K562 (cell line): ENCODE measurements around the gene MED31. TPM values are rescaled to one million over a fixed set of nuclear protein-coding genes. Genes with fewer than 3 reads are reported as not detected.
A peak's percentile ranks its signal among the peaks of the same experiment; 100 is the strongest.

Source experiments
- FOXA3 ChIP-seq, 2 experiments: fragments of 450-650 bp in 1 of 2; sonication (generic) in 1 of 2; formaldehyde crosslinking; IDR thresholded peaks in 1 of 2; conservative IDR thresholded peaks in 1 of 2; 2 replicates each; pipeline versions ENCODE4 v1.4.0 to v1.8.0; 2020 to 2022; ENCODE audit warnings: mild to moderate bottlenecking in 2 of 2, missing genetic modification reagents in 1 of 2
- HNRNPUL1 ChIP-seq: fragments of 200-400 bp; formaldehyde crosslinking; IDR thresholded peaks from 2 replicates; pipeline ENCODE4 v1.6.1; 2017; ENCODE audit warnings: low read length
- NR2C1 ChIP-seq, 2 experiments: fragments of 450-650 bp; IDR thresholded peaks; 2 replicates each; pipeline ENCODE4 v1.6.1; 2017; ENCODE audit warnings: mild to moderate bottlenecking in 2 of 2, antibody characterized with exemption in 1 of 2, inconsistent platforms in 1 of 2, missing compliant biosample characterization in 1 of 2, missing genetic modification characterization in 1 of 2
- NR2C2 ChIP-seq, 2 experiments: fragments of 200-800 bp in 1 of 2; sonication (Bioruptor generic) in 1 of 2; sonication (generic) in 1 of 2; formaldehyde crosslinking in 1 of 2; IDR thresholded peaks; 2 replicates each; pipeline versions ENCODE4 v1.6.1 to v1.8.0; 2016 to 2022; ENCODE audit warnings: mild to moderate bottlenecking in 1 of 2, missing compliant biosample characterization in 1 of 2, missing genetic modification characterization in 1 of 2, missing genetic modification reagents in 1 of 2
- NR4A1 ChIP-seq, 2 experiments: fragments of 250-450 bp in 1 of 2; fragments of 450-650 bp in 1 of 2; sonication (Bioruptor Pico) in 1 of 2; IDR thresholded peaks; 2 replicates each; pipeline versions ENCODE4 v1.4.0 to v1.6.1; 2016 to 2020; ENCODE audit warnings: mild to moderate bottlenecking in 2 of 2, missing compliant biosample characterization in 1 of 2, missing genetic modification characterization in 1 of 2, moderate library complexity in 1 of 2
- POLR2AphosphoS2 ChIP-seq: IDR thresholded peaks from 2 replicates; pipeline ENCODE4 v1.6.1; 2012; ENCODE audit warnings: low read length, improper control_type of control experiment
- PTTG1 ChIP-seq: fragments of 450-650 bp; IDR thresholded peaks from 2 replicates; pipeline ENCODE4 v1.6.1; 2016; ENCODE audit warnings: low read depth, mild to moderate bottlenecking, missing genetic modification characterization, missing compliant biosample characterization
- ZNF830 ChIP-seq: fragments of 250-450 bp; sonication (Bioruptor Pico); IDR thresholded peaks from 2 replicates; pipeline ENCODE4 v1.5.0; 2021; ENCODE audit warnings: mild to moderate bottlenecking
- polyA plus RNA-seq, 8 experiments: library from polyadenylated mRNA; depleted of rRNA in 4 of 8; stranded (reverse) in 5 of 8; unstranded in 3 of 8; fragments of >200 nt; fragmentation: Nextera tagmentation in 2 of 8; fragmentation: Illumina TruSeq in 1 of 8; extraction: Ambion mirVana in 2 of 8; extraction: Trizol in 1 of 8; gene quantifications; 2 replicates each; pipeline versions ENCODE4 v1.2.1 to v1.2.3, GENCODE V29; 2011 to 2014; ENCODE audit warnings: inconsistent platforms in 1 of 8, missing spikeins in 1 of 8
- total RNA-seq, 7 experiments: library from RNA; depleted of rRNA in 6 of 7; stranded (reverse); fragments of >200 nt in 6 of 7; fragmentation: Illumina TruSeq in 2 of 7; extraction: Trizol in 2 of 7; gene quantifications; 2 replicates each; pipeline versions ENCODE4 v1.2.1 to v1.2.3, GENCODE V29; 2011 to 2021; ENCODE audit warnings: low replicate concordance in 1 of 7
- TF ChIP-seq, protein P1 (sequence below): fragments of 200-800 bp; sonication (Bioruptor generic); IDR thresholded peaks from 2 replicates; pipeline ENCODE4 v1.6.1; 2017; ENCODE audit warnings: missing genetic modification characterization, missing compliant biosample characterization
- TF ChIP-seq, protein P2 (sequence below): IDR thresholded peaks from 2 replicates; pipeline ENCODE4 v1.6.1; 2012; ENCODE audit warnings: low read depth, low read length, improper control_type of control experiment, borderline replicate concordance
- TF ChIP-seq, protein P3 (sequence below), 2 experiments: fragments of 450-650 bp; formaldehyde crosslinking in 1 of 2; IDR thresholded peaks; 2 replicates each; pipeline versions ENCODE4 v1.4.0 to v1.6.1; 2014 to 2020; ENCODE audit warnings: mild to moderate bottlenecking in 2 of 2, borderline replicate concordance in 1 of 2, low read depth in 1 of 2
- TF ChIP-seq, protein P4 (sequence below): fragments of 450-650 bp; IDR thresholded peaks from one replicate; pipeline ENCODE4 v1.6.1; 2018; ENCODE audit warnings: mild to moderate bottlenecking, moderate library complexity; ENCODE audit not compliant: partially characterized antibody

Gene MED31
- total and polyA plus RNA-seq, 9 of the 15 experiments (the other 6 are each of a cell fraction or from before 2014, with no cell fraction given) = 6.4 to 39.9 (median 14.6) TPM

DNA sequence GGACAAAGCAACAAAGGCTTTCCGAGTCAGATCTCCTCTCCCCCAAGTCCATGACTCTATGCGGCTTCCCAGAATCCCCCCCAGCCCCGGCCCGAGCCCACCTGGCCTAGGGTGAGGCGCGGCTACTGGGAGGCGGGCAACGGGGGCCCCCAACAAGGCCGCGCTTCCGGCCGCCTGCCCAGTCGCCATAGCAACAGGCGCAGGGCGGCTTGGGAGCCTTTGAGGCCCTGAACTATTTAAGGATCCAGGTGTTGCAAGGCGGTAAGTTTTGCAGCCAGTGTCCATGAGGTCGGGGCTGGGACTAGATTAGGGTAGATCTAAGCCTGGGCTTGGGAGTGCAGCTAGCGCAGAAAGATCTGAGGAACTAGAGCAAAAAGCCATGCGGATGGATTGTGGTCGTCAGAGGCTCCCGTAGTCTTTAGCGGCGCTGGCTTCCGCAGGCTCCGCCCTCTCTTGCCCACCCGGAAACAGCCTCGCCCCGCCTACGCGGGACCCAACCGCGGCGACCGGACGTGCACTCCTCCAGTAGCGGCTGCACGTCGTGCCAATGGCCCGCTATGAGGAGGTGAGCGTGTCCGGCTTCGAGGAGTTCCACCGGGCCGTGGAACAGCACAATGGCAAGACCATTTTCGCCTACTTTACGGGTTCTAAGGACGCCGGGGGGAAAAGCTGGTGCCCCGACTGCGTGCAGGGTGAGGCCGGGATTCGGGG is 10.7 kb downstream of the MED31 start, which contains the start of the genes KIAA0753 and TXNDC17 (continued):
- TF ChIP-seq NR2C1 (IDR thresholded peaks at IDR 0.05) = no peak
- no peak for TF ChIP-seq NR2C1 (tag; IDR thresholded peaks at IDR 0.05)
- TF ChIP-seq POLR2AphosphoS2 = 0 out of 2 replicates have a peak, but pooled peaks have one; percentile 70
- TF ChIP-seq, protein P1, sequence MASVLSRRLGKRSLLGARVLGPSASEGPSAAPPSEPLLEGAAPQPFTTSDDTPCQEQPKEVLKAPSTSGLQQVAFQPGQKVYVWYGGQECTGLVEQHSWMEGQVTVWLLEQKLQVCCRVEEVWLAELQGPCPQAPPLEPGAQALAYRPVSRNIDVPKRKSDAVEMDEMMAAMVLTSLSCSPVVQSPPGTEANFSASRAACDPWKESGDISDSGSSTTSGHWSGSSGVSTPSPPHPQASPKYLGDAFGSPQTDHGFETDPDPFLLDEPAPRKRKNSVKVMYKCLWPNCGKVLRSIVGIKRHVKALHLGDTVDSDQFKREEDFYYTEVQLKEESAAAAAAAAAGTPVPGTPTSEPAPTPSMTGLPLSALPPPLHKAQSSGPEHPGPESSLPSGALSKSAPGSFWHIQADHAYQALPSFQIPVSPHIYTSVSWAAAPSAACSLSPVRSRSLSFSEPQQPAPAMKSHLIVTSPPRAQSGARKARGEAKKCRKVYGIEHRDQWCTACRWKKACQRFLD = no peak
- no peak for TF ChIP-seq PTTG1 (tag)
- TF ChIP-seq, protein P2, sequence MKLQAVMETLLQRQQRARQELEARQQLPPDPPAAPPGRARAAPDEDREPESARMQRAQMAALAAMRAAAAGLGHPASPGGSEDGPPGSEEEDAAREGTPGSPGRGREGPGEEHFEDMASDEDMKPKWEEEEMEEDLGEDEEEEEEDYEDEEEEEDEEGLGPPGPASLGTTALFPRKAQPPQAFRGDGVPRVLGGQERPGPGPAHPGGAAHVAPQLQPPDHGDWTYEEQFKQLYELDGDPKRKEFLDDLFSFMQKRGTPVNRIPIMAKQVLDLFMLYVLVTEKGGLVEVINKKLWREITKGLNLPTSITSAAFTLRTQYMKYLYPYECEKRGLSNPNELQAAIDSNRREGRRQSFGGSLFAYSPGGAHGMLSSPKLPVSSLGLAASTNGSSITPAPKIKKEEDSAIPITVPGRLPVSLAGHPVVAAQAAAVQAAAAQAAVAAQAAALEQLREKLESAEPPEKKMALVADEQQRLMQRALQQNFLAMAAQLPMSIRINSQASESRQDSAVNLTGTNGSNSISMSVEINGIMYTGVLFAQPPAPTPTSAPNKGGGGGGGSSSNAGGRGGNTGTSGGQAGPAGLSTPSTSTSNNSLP = no peak
- TF ChIP-seq, protein P3, sequence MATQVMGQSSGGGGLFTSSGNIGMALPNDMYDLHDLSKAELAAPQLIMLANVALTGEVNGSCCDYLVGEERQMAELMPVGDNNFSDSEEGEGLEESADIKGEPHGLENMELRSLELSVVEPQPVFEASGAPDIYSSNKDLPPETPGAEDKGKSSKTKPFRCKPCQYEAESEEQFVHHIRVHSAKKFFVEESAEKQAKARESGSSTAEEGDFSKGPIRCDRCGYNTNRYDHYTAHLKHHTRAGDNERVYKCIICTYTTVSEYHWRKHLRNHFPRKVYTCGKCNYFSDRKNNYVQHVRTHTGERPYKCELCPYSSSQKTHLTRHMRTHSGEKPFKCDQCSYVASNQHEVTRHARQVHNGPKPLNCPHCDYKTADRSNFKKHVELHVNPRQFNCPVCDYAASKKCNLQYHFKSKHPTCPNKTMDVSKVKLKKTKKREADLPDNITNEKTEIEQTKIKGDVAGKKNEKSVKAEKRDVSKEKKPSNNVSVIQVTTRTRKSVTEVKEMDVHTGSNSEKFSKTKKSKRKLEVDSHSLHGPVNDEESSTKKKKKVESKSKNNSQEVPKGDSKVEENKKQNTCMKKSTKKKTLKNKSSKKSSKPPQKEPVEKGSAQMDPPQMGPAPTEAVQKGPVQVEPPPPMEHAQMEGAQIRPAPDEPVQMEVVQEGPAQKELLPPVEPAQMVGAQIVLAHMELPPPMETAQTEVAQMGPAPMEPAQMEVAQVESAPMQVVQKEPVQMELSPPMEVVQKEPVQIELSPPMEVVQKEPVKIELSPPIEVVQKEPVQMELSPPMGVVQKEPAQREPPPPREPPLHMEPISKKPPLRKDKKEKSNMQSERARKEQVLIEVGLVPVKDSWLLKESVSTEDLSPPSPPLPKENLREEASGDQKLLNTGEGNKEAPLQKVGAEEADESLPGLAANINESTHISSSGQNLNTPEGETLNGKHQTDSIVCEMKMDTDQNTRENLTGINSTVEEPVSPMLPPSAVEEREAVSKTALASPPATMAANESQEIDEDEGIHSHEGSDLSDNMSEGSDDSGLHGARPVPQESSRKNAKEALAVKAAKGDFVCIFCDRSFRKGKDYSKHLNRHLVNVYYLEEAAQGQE (IDR thresholded peaks at IDR 0.05; ENCODE audit: borderline replicate concordance) = no peak
- TF ChIP-seq, protein P3 (CRISPR knock-in tag; IDR thresholded peaks at IDR 0.05; ENCODE audit: low read depth) = peak; percentile 31; the same call in 1 of the 2 replicates
- TF ChIP-seq, protein P4, sequence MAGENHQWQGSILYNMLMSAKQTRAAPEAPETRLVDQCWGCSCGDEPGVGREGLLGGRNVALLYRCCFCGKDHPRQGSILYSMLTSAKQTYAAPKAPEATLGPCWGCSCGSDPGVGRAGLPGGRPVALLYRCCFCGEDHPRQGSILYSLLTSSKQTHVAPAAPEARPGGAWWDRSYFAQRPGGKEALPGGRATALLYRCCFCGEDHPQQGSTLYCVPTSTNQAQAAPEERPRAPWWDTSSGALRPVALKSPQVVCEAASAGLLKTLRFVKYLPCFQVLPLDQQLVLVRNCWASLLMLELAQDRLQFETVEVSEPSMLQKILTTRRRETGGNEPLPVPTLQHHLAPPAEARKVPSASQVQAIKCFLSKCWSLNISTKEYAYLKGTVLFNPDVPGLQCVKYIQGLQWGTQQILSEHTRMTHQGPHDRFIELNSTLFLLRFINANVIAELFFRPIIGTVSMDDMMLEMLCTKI = no peak
- no peak for TF ChIP-seq HNRNPUL1
- no peak for TF ChIP-seq ZNF830 (CRISPR knock-in tag)
- no peak for TF ChIP-seq NR2C2 (CRISPR knock-in tag; IDR thresholded peaks at IDR 0.05)
- TF ChIP-seq NR2C2 (tag; IDR thresholded peaks at IDR 0.05) = no peak; the same call in 1 of the 2 replicates
- no peak for TF ChIP-seq NR4A1 (CRISPR knock-in tag; IDR thresholded peaks at IDR 0.05)
- TF ChIP-seq NR4A1 (tag; IDR thresholded peaks at IDR 0.05) = no peak
- TF ChIP-seq FOXA3 (CRISPR knock-in tag; conservative IDR thresholded peaks at IDR 0.05 in 1 of 2, IDR thresholded peaks at IDR 0.05 in 1 of 2) = no peak
